Measurements from ENCODE around the gene PC.

GRCh38 chr11:66845143-66845875 is 112.9 kb downstream of the PC start:
- TF ChIP-seq POLR2AphosphoS5 (IDR thresholded peaks at IDR 0.05; ENCODE audit: low read depth, low read length) (no peak), CTCF (IDR thresholded peaks at IDR 0.05) (no peak), TCF12 (IDR thresholded peaks at IDR 0.05) (no peak), GATA2 (CRISPR knock-in tag; IDR thresholded peaks at IDR 0.05) (no peak), RAD21 (IDR thresholded peaks at IDR 0.05; ENCODE audit: low read length) (no peak), ZBTB33 (IDR thresholded peaks at IDR 0.05; ENCODE audit: borderline replicate concordance, low read depth) (no peak), JUND (IDR thresholded peaks at IDR 0.05) (no peak), NFIC (IDR thresholded peaks at IDR 0.05; ENCODE audit: borderline replicate concordance) (no peak)

Data from SK-N-SH (cell line).